HL-60 (cell line): ENCODE measurements around the gene RFXANK.

Experiments
- DNase-seq, 2 experiments: peaks; one replicate each; pipeline ENCODE4 v3.0.0-alpha.2; 2010 to 2020; ENCODE audit warnings: low read depth in 1 of 2, low spot score in 1 of 2
- H3K27ac ChIP-seq: fragments of 250-450 bp; sonication (Bioruptor Pico); replicated peaks from 2 replicates; pipeline ENCODE4 v1.5.1; 2020; ENCODE audit warnings: mild to moderate bottlenecking, moderate library complexity
- H3K27me3 ChIP-seq: fragments of 250-450 bp; sonication (Bioruptor Pico); 2 replicates; pipeline ENCODE4 v1.5.1; 2021; ENCODE audit warnings: mild to moderate bottlenecking, moderate library complexity; ENCODE audit not compliant: insufficient read depth, poor library complexity, severe bottlenecking
- H3K4me3 ChIP-seq: replicated peaks from 2 replicates; pipeline ENCODE4 v1.5.1; 2011; ENCODE audit warnings: mild to moderate bottlenecking, control low read depth, low read length; ENCODE audit not compliant: insufficient read depth
- GABPA ChIP-seq: IDR thresholded peaks from 2 replicates; pipeline ENCODE4 v1.6.1; 2012; ENCODE audit warnings: low read depth
- POLR2AphosphoS5 ChIP-seq: IDR thresholded peaks from 2 replicates; pipeline ENCODE4 v1.6.1; 2012; ENCODE audit warnings: low read depth
- REST ChIP-seq: IDR thresholded peaks from 2 replicates; pipeline ENCODE4 v1.6.1; 2012; ENCODE audit warnings: low read depth; ENCODE audit not compliant: insufficient replicate concordance
- SPI1 ChIP-seq: IDR thresholded peaks from 2 replicates; pipeline ENCODE4 v1.6.1; 2012; ENCODE audit warnings: low read depth, mild to moderate bottlenecking, borderline replicate concordance
- TF ChIP-seq, protein P1 (sequence below): IDR thresholded peaks from one replicate; pipeline ENCODE4 v1.5.1; 2011; ENCODE audit warnings: low read length, control low read depth, inconsistent platforms; ENCODE audit not compliant: insufficient read depth

RFXANK gene

GRCh38 chr19:19159534-19159933 is 32.5 kb upstream of the RFXANK start:
- H3K4me3 ChIP-seq = no peak overlapping the region
- H3K27me3 ChIP-seq = no peaks in the 10 kb centered on the region
- TF ChIP-seq REST = no peak
- no peak for TF ChIP-seq POLR2AphosphoS5
- TF ChIP-seq SPI1 = no peak
- TF ChIP-seq, protein P1, sequence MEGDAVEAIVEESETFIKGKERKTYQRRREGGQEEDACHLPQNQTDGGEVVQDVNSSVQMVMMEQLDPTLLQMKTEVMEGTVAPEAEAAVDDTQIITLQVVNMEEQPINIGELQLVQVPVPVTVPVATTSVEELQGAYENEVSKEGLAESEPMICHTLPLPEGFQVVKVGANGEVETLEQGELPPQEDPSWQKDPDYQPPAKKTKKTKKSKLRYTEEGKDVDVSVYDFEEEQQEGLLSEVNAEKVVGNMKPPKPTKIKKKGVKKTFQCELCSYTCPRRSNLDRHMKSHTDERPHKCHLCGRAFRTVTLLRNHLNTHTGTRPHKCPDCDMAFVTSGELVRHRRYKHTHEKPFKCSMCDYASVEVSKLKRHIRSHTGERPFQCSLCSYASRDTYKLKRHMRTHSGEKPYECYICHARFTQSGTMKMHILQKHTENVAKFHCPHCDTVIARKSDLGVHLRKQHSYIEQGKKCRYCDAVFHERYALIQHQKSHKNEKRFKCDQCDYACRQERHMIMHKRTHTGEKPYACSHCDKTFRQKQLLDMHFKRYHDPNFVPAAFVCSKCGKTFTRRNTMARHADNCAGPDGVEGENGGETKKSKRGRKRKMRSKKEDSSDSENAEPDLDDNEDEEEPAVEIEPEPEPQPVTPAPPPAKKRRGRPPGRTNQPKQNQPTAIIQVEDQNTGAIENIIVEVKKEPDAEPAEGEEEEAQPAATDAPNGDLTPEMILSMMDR = no peak
- H3K27ac ChIP-seq = no peak overlapping the region
- DNase-seq = no peak

GRCh38 chr19:19160461-19161035 is 31.5 kb upstream of the RFXANK start:
- Histone ChIP-seq H3K27me3 (no peaks in the 10 kb centered on the region), H3K27ac (no peak overlapping the region), H3K4me3 (no peak overlapping the region)
- DNase-seq = peak in 1 of 2 experiments; percentile 71
- TF ChIP-seq SPI1 = peak; percentile 68; the same call in 1 of the 2 replicates
- TF ChIP-seq POLR2AphosphoS5 = no peak

- no peak for DNase-seq
- no peak overlapping the region for H3K27ac ChIP-seq
- TF ChIP-seq POLR2AphosphoS5 = no peak
- no peak for TF ChIP-seq GABPA
Measured at GRCh38 chr19:19162495-19162894, 29.6 kb upstream of the RFXANK start.

DNA sequence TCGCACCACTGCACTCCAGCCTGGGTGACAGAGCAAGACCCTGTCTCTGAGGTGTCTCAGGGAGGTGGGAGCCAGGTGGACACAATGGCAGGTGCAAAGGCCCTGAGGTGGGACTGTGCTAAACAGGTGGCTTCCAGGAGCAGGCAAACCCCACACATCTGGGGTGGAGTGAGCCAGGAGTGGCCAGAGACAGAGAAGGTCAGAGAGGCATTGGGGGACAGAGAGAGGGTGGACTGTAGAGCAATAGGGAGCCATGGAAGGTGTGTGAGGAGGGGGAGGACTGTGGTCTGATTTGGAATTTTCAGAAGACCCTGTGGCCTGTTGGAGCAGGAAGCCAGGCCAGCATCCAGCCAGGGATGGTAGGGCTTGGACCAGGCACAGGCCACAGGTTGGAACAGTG is 26.7 kb upstream of the RFXANK start:
- Histone ChIP-seq H3K27ac (no peak overlapping the region), H3K27me3 (no peaks in the 10 kb centered on the region), H3K4me3 (no peak overlapping the region)
- TF ChIP-seq GABPA = no peak
- TF ChIP-seq, protein P1 = no peak
- TF ChIP-seq POLR2AphosphoS5 = no peak
- no peak for DNase-seq

More at GRCh38 chr19:19162495-19162894, 29.6 kb upstream of the RFXANK start:
- no peak overlapping the region for H3K4me3 ChIP-seq
- no peaks in the 10 kb centered on the region for H3K27me3 ChIP-seq

- Histone ChIP-seq H3K4me3 (no peak overlapping the region), H3K27ac (no peak overlapping the region), H3K27me3 (no peaks in the 10 kb centered on the region)
- no peak for DNase-seq
- TF ChIP-seq REST (no peak), SPI1 (no peak), POLR2AphosphoS5 (no peak), GABPA (no peak)
- TF ChIP-seq, protein P1 = no peak
Measured at GRCh38 chr19:19167612-19168011, 24.4 kb upstream of the RFXANK start.
